ENCODE results near the gene KIAA1755. TPM values are rescaled to one million over a fixed set of nuclear protein-coding genes. Genes with fewer than 3 reads are reported as not detected.
A peak's percentile ranks its signal among the peaks of the same experiment; 100 is the strongest.

Gene KIAA1755
- total and polyA plus RNA-seq, 9 of the 15 experiments (the other 6 are each of a cell fraction or from before 2014, with no cell fraction given), result not detected

DNA sequence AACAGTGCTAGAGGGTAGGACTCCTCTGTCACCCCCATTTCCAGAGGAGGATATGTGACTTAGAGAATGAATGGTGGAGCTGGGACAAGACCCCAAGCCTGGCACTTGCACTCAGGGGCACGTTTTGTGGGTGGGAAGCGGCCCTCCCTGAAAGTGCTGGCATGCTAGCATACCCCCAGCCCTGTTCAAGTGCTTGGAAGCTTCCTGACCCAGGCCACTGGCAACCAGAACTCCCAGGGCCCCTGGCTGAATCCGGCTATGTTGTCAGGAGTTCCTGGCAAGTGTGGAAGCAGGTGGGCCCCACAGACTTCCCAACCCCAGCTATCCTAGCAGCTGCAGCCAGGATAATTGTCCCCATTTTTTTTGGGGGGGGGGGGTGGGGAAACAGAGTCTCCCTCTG, 59.9 kb downstream of the KIAA1755 start (continued):
- TF ChIP-seq ZSCAN29 (IDR thresholded peaks at IDR 0.05) (no peak), ZNF586 (CRISPR knock-in tag; conservative IDR thresholded peaks at IDR 0.05) (no peak), ZNF77 (CRISPR knock-in tag; IDR thresholded peaks at IDR 0.05) (no peak)

DNA sequence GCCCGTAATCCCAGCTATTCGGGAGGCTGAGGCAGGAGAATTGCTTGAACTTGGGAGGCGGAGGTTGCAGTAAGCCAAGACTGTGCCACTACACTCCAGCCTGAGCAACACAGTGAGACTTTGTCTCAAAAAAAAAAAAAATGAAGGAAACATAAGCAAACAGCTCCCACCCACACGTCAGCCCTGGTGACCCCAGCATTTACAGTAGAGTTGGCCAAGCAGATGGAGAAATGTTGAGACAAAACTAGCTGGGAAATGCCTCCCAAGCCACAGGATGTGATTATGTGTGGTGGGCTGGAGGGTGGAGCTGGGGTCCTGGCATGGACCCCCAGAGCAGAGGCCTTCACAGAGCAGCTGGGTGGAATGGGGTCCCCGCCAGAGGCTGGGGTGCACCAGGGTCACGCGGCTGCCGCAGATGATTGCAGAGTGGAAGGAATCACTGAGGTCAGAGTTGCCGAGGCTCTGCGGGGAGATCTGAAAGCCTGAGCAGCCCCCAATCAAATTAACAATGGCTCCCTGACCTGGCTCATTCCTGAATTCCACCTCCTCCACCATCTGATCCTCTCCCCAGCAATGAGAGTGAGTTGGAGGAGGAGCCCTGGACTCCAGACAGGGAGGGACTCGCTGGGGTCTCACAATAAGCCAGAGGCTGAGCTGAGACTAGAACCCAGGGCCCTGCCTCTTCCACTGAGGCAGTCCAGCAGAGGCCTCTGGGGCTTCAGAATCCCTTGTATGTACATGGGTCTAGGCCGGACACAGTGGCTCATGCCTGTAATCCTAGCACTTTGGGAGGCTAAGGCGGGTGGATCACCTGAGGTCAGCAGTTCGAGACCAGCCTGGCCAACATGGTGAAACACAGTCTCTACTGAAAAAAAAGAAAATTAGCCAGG, 60.8 kb downstream of the KIAA1755 start:
- DNase-seq (ENCODE audit: extremely low read depth in 1 of 4, low spot score in 3 of 4), result no peak
- ChIA-PET CTCF (ENCODE audit: low intra/inter-chr PET ratio) (no interaction called here), POLR2A (no interaction called here)
- peaks cover 13 to 14% of the 10 kb centered on the region in 2 experiments for H3K4me1 ChIP-seq (replicated peaks in 1 of 2; ENCODE audit: control insufficient read depth in 2 of 2, insufficient read depth in 2 of 2, low read length in 2 of 2)
- H3K9me3 ChIP-seq (replicated peaks; ENCODE audit: control insufficient read depth, insufficient read depth, low read depth, low read length), result no peaks in the 10 kb centered on the region
- no peaks in the 10 kb centered on the region for H3K36me3 ChIP-seq (ENCODE audit: control insufficient read depth, insufficient read depth, low read length)
- no peak for FAIRE-seq
- no peaks in the 10 kb centered on the region for H3K79me2 ChIP-seq (ENCODE audit: control insufficient read depth, insufficient read depth, low read length)
- no peak overlapping the region for H3K27ac ChIP-seq (ENCODE audit: extremely low read depth, low read depth, low read length)
- whole genome bisulfite sequencing (ENCODE audit: insufficient coverage, low coverage, missing lambda C conversion rate), result 33% methylated on average over 13 of the region's 14 CpGs
- BruUV-seq (replicated peaks), result no TSS peak
- H3K27me3 ChIP-seq (ENCODE audit: control insufficient read depth in 2 of 2, insufficient read depth in 2 of 2, low read length in 2 of 2), result peaks cover 2 to 23% of the 10 kb centered on the region in 2 experiments; a peak in 2 of 5 replicates
- in situ Hi-C loops (cut with MboI) (no loop called here), intact Hi-C loops (cut with micrococcal nuclease) (no loop called here)
- H3K9ac ChIP-seq (ENCODE audit: insufficient read depth in 1 of 2, low read depth in 2 of 2, low read length in 2 of 2), result 0 out of 4 replicates have a peak overlapping the region, but pooled peaks of 1 of the 2 experiments have one; percentile 22
- H3K4me3 ChIP-seq, result no peak overlapping the region
- H3K9me1 ChIP-seq (ENCODE audit: control insufficient read depth, insufficient read depth, low read length), result no peaks in the 10 kb centered on the region
- H2AFZ ChIP-seq (ENCODE audit: low read depth, low read length), result no peak overlapping the region
- peaks cover 3% of the 10 kb centered on the region; the same call in 1 of the 2 replicates for H4K20me1 ChIP-seq (replicated peaks; ENCODE audit: control insufficient read depth, insufficient read depth, low read length)
- ATAC-seq, result no peak
- no peak overlapping the region for H3K4me2 ChIP-seq (ENCODE audit: insufficient read depth, low read length)
- no peak for TF ChIP-seq NCOA1 (IDR thresholded peaks at IDR 0.05; ENCODE audit: low read depth)
- TF ChIP-seq, protein P1, sequence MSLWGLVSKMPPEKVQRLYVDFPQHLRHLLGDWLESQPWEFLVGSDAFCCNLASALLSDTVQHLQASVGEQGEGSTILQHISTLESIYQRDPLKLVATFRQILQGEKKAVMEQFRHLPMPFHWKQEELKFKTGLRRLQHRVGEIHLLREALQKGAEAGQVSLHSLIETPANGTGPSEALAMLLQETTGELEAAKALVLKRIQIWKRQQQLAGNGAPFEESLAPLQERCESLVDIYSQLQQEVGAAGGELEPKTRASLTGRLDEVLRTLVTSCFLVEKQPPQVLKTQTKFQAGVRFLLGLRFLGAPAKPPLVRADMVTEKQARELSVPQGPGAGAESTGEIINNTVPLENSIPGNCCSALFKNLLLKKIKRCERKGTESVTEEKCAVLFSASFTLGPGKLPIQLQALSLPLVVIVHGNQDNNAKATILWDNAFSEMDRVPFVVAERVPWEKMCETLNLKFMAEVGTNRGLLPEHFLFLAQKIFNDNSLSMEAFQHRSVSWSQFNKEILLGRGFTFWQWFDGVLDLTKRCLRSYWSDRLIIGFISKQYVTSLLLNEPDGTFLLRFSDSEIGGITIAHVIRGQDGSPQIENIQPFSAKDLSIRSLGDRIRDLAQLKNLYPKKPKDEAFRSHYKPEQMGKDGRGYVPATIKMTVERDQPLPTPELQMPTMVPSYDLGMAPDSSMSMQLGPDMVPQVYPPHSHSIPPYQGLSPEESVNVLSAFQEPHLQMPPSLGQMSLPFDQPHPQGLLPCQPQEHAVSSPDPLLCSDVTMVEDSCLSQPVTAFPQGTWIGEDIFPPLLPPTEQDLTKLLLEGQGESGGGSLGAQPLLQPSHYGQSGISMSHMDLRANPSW (CRISPR knock-in tag; IDR thresholded peaks at IDR 0.05), result no peak
- TF ChIP-seq, protein P2, sequence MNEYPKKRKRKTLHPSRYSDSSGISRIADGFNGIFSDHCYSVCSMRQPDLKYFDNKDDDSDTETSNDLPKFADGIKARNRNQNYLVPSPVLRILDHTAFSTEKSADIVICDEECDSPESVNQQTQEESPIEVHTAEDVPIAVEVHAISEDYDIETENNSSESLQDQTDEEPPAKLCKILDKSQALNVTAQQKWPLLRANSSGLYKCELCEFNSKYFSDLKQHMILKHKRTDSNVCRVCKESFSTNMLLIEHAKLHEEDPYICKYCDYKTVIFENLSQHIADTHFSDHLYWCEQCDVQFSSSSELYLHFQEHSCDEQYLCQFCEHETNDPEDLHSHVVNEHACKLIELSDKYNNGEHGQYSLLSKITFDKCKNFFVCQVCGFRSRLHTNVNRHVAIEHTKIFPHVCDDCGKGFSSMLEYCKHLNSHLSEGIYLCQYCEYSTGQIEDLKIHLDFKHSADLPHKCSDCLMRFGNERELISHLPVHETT (CRISPR knock-in tag; conservative IDR thresholded peaks at IDR 0.05 in 1 of 2, IDR thresholded peaks at IDR 0.05 in 1 of 2), result no peak
- TF ChIP-seq HBP1 (CRISPR knock-in tag; IDR thresholded peaks at IDR 0.05), result no peak
- no peak for TF ChIP-seq BHLHE40 (IDR thresholded peaks at IDR 0.05; ENCODE audit: low read length)
- TF ChIP-seq UBTF (IDR thresholded peaks at IDR 0.05; ENCODE audit: borderline replicate concordance in 1 of 2, low read depth in 2 of 2, low read length in 2 of 2), result no peak
- TF ChIP-seq NR1H2 (CRISPR knock-in tag; IDR thresholded peaks at IDR 0.05), result no peak

Data from K562 (cell line).